NCI-H2029 (cell line): ENCODE results near the gene LRRFIP1.
A peak's percentile ranks its signal among the peaks of the same experiment; 100 is the strongest.
"Not testable (repeated sequence)": the region's sequence is repeated elsewhere in the genome, so short reads cannot be mapped to it uniquely, and the experiment has no call there.

Source experiments
- DNase-seq: peaks from one replicate; lab custom pipeline; 2025; lab: John Stamatoyannopoulos, UW

Gene LRRFIP1

GRCh38 chr2:237746302-237747080 lies 119.1 kb downstream of the LRRFIP1 start:
- no peak for DNase-seq

DNA sequence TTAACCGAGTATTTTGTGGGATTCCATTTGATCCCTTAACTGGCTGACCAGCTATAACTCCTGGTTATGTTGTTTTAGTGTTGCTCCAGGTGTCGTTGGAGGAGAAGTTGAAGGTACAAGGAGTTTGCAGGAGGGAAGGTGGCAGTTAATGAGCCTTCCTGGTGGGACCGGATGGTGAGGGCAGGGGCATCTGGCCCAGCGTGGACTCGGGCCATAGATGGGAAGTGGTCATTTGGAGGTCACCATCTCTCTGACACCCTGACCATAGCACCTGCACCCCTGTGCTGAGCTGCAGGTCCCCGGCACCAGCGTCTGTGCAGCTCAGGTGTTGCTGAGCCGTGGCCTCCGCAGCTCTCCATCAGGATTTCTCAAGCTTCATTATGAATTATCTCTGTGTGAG lies 119.8 kb downstream of the LRRFIP1 start:
- no peak for DNase-seq

GRCh38 chr2:237749002-237749401 lies 121.6 kb downstream of the LRRFIP1 start:
- no peak for DNase-seq

- DNase-seq = no peak
Measured at GRCh38 chr2:237749961-237750360, 122.6 kb downstream of the LRRFIP1 start.

GRCh38 chr2:237750441-237750840 lies 123.1 kb downstream of the LRRFIP1 start:
- not testable (repeated sequence) for DNase-seq

- DNase-seq = no peak
Measured at GRCh38 chr2:237752761-237753165, 125.4 kb downstream of the LRRFIP1 start.

GRCh38 chr2:237754182-237754581 lies 126.8 kb downstream of the LRRFIP1 start:
- DNase-seq = no peak

DNA sequence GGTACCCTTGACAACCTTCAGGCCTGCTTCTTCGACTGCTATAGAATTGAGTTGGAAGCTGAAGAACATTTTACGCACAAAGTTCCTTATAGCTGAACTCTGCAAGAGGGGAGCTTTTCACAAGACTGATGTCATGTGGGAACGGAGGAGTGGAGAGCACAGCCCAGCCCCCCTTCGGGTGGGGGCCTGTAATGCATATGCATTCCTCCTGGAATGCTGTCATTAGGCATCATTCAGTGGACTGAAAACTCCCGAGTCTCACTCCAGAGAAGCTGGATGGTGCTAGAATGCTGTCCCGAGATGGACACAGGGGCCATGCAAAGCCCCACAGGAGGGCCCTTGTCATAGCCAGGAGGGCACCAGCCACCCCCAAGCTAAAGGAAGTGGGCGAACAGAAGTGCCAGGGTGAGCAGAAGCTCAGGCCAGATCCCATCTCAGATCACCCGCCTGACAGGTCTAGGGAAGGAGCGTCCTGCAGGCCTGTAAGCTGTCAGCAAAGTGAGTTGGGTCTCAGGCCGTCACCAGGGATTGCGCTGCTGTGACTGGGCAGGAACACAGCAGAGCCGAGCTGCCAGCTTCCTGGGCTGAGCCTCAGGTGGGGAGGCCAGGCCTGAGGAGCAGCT lies 127.3 kb downstream of the LRRFIP1 start:
- DNase-seq = no peak

GRCh38 chr2:237757616-237758015 lies 130.2 kb downstream of the LRRFIP1 start:
- no peak for DNase-seq

DNA sequence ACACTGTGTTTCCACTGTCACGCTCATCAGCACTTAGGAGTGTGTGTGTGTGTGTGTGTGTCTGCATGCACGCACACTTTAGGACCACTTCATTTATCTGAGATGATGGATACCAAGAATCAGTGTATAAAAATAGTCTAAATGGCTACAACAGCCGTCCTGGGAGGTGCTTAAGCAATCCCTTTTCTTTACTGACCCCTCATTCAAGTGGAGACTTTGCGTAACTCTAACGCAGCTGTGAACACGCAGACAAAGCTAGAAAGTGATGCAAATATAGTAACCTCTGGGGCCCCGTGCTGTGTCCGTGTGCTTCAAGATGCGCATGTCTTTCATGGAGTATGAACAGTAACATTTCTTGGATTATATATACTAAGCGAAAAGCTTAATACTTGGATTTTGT lies 130.8 kb downstream of the LRRFIP1 start:
- no peak for DNase-seq

- no peak for DNase-seq
Measured at GRCh38 chr2:237759176-237759575, 131.8 kb downstream of the LRRFIP1 start.

DNA sequence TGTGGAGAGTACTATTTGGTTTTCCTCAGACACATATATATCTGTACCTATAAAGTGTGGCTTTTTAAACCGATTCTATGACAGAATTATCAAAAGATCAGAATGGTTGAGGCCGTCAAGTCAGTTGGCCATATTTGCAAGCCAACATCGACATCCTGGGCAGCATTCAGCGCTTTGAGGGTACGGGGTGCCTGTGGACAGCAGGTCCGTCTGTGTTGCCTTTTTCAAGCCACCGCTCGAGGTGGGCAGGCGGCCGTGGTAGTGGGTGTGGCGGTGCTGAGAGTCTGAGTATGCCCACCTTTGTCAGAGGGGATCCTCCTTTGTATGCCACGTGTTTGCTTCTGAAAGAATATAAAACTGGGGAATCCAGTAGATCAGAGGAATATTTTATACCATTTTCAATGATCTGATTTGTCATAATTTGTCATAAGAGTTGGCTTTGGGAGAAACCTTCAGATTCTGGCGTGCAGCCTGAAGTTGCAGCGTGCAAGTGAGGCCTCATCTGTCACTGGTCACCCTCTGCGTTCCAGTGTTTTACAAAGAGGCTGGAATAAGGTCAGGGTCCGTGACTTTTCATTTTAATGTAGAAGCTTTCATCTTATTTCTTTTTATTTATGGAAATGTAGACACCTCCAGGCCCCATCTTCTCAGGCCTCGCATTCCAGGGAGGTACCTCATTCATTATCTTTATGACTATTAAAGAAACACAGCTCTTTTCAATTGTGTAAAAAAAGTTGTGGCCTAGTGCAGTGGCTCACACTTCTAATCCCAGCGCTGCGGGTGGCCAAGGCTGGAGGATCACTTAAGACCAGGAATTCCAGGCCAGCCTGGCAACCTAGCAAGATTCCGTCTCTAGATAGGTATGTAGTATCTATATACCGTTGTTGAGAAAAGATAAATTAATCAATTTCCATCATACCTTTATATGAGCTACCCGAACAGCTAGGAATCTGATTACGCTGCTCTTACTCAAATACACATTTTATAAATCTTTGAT lies 133.4 kb downstream of the LRRFIP1 start:
- DNase-seq = no peak

DNA sequence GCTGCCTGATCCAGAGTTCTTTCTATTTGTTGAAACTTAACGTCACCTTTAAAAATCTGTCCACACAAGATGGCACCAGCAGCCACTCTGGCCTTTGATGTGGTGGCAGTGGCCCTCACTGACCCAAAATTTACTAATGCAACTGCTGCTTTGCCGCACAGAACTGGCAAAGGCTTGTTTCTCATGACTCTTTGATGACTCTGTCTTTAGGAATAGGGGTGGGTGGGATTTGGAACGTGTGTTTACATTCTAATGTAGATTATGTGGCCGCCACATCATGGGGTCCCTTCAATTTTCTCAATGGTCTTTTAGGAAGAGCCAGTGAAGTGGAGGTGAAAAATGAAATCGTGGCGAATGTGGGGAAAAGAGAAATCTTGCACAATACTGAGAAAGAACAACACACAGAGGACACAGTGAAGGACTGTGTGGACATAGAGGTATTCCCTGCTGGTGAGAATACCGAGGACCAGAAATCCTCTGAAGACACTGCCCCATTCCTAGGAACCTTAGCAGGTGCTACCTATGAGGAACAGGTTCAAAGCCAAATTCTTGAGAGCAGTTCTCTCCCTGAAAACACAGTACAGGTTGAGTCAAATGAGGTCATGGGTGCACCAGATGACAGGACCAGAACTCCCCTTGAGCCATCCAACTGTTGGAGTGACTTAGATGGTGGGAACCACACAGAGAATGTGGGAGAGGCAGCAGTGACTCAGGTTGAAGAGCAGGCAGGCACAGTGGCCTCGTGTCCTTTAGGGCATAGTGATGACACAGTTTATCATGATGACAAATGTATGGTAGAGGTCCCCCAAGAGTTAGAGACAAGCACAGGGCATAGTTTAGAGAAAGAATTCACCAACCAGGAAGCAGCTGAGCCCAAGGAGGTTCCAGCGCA lies 135.2 kb downstream of the LRRFIP1 start:
- DNase-seq = not testable (repeated sequence)

DNA sequence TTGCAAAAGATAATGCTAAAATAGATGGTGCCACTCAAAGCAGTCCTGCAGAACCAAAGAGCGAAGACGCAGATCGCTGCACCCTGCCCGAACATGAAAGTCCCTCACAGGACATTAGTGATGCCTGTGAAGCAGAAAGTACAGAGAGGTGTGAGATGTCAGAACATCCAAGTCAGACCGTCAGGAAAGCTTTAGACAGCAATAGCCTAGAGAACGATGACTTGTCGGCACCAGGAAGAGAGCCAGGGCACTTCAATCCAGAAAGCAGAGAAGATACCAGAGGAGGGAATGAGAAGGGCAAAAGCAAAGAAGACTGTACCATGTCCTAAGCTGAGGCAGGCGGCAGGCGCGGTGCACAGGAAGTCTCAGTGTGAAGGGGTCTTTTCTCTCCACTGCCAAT lies 136.4 kb downstream of the LRRFIP1 start:
- DNase-seq = no peak

DNA sequence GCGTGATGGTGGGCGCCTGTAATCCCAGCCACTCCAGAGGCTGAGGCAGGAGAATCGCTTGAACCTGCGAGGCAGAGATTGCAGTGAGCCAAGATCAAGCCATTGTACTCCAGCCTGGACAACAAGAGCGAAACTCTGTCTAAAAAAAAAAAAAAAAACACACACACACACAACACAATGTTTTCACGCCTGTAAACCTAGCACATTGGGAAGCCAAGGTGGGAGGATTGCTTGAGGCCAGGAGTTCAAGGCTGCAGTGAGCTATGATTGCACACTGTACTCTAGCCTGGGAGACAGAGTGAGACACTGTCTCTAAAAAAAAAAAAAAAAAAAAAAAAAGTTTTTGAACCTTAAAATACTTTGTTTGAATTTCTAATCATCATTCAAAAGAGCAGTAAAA lies 137.7 kb downstream of the LRRFIP1 start:
- not testable (repeated sequence) for DNase-seq

GRCh38 chr2:237765875-237766274 lies 138.5 kb downstream of the LRRFIP1 start:
- no peak for DNase-seq

DNA sequence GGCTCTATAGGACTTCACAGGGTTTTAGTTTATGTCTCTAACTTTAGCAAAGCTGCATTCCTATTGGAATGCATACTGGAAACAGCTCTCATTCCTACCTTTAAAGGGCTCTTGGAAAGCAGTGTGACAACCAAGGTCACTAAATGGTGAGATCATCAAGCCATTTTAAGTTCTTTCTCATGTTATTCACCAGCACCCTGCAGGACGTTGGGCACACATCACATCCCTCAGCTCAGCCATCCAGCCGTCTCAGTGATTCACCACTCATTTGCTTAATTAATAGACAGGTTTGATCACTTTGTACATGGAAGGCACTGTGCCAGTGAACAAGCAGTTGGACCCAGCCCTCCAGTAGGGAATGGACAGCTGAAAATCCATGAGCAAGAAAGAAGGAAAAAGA lies 139.0 kb downstream of the LRRFIP1 start:
- DNase-seq = no peak

- no peak for DNase-seq
Measured at GRCh38 chr2:237772513-237772912, 145.1 kb downstream of the LRRFIP1 start.

GRCh38 chr2:237773826-237774225 lies 146.4 kb downstream of the LRRFIP1 start:
- DNase-seq = no peak

DNA sequence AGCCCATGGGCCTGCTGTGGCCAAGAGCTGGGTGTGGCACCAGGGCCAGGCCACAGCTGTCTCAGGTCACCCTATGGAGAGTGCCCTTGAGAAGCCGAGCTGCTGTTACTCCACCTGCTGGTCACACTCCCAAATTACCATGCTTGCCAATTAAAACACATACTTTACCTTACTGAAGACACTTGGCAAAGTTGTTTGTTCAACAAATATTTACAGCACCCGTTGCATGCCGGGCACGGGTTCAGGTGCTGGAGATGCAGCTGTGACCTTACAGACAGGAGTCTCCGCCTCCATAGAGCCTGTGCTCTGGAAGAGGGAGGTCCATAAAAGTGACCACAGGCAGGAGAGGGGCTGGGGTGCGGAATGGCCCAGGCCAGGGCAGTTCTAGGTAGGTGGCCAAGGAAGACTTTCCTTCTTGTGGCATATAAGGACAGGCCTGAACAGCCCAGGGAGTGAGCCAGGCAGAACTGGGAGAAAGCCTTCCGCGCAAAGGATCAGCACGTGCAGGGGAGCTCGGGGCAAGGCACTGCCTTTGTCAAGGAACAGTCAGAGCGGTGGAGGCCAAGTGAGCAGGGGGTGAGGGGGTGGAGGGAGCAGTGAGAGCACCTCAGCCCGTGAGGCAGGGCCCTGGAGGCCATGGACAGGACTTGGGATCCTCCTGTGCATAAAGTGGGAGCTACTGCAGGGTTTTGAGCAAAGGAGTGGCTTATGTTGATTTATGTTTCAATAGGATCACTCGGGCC lies 147.6 kb downstream of the LRRFIP1 start:
- peak; percentile 87 for DNase-seq

- no peak for DNase-seq
Measured at GRCh38 chr2:237779521-237779920, 152.1 kb downstream of the LRRFIP1 start.
